ENCODE results near the gene ZRANB1.

Gene ZRANB1

DNA sequence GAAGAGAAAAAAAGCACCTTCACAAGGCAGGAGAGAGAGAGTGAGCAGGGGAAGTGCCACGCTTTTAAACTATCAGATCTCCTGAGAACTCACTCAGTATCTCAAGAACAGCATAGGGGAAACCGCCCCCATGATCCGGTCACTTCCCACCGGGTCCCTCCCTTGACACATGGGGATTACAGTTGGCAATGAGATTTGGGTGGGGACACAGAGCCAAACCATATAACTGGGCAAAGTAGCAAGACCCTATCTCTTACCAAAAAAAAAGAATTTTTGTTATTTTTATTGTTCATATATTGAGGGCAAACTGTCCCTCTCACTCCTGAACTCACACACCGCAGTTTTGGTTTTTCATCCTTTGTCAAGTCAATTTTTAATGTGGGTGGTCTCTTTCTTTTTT is 18.2 kb upstream of the ZRANB1 start:
- DNase-seq, result no peak

DNA sequence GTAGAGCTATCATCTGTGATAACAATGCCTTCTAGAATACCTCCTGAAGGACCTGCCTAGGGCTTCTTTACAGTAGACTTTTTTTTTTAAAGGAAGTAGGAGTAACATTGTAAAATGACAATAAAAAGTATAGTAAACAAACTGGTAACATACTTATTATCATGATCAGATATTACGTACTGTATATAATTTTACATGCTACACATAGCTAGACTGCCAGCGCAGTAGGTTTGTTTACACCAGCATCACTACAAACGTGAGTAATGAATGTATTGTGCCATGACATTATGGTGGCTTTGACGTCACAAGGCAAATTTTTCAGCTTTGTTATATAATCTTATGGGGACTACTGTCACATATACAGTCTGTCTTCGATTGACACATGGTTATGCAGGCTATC is 15.4 kb upstream of the ZRANB1 start:
- DNase-seq, result no peak

DNA sequence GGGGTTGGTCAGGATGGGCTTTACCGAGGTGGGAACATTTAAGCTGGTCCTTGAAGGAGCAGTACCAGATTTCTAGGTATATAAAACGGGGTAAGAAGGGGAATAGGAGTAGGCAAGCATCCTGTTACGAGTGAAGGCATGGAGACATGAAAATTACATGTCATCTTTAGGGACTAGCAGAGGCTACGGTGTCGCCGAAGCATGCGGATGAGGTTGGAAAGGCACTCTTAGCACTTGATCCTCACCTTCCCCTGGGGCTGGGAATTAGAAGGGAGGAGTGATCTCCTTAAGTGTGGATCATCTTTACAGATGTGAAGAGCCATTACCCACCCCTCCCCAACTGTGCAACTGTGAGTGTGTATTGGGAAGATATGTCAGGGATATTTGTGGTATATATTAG is 13.8 kb upstream of the ZRANB1 start:
- DNase-seq, result no peak

DNA sequence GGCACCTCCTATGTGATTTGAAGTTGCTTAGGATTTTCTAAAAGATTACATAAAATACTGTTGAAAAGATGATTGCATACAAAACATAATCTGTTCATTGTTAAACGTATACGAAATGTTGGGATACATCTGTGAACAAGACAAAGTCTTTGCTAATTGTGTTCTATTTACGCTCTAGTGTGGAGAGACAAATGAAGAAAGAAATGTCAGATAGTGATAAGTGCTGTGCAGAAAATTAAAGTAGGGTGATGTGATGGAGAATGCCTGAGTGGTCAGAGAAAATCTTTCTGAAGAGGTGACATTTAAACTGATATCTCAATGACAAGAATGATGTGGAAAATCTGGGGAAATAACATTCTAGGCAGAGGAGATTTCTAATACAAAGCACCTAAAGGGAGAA is 13.4 kb upstream of the ZRANB1 start:
- no peak for DNase-seq

DNA sequence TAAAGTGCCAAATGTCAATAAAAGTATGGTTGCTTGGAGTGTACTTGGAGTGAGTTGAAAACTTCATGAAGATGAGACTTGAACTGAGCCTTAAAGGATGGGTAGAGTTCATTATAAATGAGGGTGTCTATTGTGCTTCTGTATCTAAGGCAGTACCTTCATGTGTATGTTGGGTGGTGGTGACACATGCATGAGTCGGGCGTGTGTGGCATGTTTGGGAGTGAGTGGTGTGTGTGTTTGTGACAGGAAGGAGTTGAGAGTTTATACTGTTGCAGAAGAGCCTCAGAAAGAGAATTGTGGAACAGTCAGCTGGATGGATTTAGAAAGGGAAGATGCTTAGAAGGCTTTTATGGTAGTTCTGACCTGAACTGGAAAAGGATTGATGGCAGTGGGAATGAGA is 6.0 kb upstream of the ZRANB1 start:
- DNase-seq, result no peak

DNA sequence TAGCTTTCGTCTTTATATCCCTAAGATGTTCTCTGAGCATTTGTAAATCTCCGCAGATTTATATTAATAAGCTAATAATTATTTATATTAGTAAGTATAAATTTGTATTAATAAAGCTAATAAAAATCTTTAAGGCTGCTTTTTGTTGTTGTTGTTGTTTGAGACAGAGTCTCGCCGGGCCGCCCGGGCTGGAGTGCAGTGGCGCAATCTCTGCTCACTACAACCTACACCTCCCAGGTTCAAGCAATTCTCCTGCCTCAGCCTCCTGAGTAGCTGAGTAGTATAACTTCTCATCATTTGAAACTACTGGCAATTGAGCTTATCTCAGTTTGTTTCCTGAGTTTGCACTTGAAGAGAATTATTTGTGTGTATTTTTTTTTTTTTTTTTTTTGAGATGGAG is 5.1 kb upstream of the ZRANB1 start:
- no peak for DNase-seq

DNA sequence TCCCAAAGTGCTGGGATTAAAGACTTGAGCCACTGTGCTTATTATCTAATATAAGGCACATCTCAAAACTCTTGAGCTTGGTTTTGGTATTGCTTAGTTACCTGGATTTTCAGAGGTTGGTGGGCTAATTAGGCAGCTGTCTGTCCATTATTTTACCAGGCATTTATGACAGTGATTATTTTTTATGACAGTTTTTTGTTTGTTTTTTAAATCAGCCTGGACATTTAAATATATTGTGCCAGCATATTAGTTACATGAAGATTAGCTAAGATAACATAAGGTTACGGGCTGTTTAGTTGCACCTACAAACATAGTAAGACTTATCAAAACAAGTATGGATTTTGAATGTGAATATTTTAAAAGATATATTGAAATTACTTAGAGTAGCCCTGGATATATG is 2.6 kb upstream of the ZRANB1 start:
- DNase-seq, result no peak

DNA sequence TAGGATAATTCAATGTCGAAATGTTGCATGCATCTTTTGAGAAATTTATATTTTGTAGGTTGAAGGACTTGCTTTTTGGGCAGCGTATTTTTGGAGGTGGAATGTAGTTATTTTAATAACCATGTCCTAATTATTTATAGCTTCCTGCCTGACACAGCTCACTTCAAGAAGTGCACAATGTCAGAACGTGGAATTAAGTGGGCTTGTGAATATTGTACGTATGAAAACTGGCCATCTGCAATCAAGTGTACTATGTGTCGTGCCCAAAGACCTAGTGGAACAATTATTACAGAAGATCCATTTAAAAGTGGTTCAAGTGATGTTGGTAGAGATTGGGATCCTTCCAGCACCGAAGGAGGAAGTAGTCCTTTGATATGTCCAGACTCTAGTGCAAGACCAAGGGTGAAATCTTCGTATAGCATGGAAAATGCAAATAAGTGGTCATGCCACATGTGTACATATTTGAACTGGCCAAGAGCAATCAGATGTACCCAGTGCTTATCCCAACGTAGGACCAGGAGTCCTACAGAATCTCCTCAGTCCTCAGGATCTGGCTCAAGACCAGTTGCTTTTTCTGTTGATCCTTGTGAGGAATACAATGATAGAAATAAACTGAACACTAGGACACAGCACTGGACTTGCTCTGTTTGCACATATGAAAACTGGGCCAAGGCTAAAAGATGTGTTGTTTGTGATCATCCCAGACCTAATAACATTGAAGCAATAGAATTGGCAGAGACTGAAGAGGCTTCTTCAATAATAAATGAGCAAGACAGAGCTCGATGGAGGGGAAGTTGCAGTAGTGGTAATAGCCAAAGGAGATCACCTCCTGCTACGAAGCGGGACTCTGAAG is 620 bp downstream of the ZRANB1 start:
- no peak for DNase-seq

DNA sequence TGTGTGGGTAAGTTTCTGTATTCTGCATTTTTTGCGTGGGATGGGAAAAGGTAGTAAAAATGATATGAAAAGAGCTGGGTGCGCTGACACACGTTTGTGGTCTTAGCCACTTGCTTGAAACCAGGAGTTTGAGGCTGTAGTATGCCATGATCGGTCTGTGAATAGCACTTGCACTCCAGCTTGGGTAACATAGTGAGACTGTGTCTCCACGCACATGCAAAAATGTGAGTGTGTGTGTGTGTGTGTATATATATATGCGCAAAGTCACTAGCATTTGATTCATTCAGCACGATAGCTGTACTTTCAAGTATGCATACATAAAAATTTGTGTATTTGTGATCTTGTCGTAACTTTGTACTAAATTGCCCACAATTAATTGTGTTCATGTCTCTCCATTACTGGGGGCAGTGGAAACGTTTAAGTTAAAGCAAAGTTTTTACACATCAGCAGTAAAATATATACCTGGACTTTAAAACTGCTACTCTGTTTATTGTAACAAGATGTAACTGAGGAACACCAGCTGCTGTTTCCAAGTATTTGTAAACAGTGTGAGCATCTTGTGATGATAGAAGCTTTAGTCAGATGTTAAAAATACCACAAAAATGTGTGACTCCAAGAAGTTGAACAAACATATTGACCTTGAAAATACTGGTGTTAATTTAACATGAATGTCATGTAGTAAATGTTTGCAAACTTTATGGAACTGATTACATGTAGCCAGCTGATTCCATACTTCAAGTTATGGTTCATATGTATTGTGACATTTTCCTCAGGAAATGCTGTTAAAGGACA is 1.6 kb downstream of the ZRANB1 start:
- no peak for DNase-seq

DNA sequence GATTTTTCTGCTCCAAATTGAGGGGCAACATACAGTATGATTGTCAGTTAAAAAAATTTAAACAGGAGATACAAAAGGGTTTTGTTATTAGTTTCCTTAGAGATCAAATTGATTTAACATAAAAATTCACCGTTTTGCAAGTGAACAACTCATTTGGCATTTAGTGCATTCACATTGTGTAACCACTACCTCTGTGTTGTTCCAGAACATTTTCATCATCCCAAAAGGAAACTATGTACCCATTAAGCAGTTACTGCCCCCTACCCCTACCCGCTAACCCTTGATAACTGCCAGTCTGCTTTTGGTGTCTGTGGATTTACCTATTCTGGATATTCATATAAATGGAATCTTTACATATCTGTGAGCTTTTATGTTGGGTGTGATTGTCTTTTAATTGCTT is 3.1 kb downstream of the ZRANB1 start:
- DNase-seq, result no peak

DNA sequence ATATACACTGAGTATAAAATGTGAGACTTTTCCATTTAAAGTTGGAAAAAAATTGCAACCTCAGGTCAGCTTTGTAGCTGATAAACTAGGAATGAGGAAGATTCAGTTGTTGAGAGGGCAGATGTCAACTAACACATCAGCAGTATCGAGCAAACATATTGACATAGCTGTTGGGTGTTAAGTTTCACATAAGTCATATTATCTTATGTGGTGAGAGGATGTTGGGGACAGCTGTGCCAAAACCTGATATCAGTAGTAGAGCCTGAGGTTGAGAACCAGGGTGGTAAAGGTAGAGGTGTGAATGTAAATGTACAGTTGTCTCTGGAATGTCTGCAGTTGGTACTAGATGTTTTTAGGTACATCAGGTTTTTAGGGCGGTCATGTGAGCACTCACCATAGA is 5.0 kb downstream of the ZRANB1 start:
- DNase-seq, result no peak

DNA sequence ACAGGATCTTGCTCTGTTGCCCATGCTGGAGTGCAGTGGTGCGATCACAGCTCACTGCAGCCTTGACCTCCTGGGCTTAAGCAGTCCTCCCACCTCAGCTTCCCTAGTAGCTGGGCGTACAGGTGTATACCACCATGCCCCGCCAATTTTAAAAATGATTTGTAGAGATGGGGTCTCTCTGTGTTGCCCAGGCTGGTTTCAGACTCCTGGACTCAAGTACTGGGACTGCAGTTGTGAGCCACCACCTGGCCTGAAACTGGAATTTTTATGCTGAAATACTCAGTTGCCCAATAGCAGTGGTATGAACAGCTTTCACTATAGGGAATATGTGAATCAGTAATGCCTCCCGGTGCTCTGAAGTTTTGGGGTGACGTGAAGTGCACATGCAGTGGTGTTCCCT is 7.6 kb downstream of the ZRANB1 start:
- no peak for DNase-seq

DNA sequence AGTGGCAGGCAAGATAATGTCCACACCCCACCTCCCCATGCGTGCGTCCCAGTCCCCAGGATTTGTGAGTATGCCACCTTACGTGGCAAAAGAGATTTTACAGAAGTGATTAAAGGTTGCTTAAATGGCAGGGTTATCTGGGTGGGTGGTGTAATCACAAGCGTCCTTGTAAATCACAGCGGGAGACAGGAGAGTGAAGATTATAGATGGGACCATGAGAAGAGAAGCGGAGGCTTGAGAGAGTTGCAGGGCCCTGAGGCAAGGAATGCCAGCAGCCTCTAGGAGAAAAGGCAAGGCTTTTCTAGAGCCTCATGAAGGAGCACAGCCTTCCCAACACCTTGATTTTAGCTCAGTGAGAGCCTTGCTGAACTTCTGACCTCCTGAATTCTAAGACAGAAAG is 10.2 kb downstream of the ZRANB1 start:
- no peak for DNase-seq

DNA sequence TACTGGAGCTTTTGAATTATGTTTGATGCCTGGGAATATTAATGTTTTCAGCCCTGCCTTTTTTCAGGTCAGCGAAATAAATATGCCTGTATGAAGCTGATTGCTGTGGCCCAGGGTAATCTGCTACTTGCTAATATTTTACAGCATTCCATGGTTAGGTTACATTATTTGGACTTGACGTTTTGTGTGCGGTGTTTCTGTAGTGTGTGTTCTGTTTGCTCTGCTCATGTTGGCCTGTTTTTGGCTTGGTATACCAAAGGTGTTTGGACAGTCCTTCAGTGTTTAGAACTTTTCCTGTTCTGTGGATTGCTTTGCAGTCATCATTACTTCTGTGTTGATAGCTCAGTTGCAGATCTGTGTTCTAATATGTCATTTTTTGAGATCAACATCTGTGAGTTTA is 11.5 kb downstream of the ZRANB1 start:
- DNase-seq, result no peak

DNA sequence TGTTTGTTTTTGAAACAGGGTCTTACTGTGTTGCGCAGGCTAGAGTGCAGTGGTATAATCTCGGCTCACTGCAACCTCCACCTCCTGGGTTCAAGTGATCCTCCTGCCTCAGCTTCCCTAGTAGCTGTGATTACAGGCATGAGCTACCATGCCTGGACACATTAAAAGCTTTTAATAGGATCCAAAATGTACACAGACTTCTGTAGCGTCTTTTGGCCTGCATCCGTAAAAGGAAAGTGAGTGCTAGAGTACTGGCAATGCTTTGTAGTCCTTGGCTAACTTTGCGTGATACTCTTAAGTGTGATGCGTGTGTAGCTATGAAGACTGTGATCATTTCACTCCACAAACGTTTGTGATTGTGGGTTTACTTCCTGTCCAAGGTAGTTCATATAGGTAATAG is 13.3 kb downstream of the ZRANB1 start:
- no peak for DNase-seq

DNA sequence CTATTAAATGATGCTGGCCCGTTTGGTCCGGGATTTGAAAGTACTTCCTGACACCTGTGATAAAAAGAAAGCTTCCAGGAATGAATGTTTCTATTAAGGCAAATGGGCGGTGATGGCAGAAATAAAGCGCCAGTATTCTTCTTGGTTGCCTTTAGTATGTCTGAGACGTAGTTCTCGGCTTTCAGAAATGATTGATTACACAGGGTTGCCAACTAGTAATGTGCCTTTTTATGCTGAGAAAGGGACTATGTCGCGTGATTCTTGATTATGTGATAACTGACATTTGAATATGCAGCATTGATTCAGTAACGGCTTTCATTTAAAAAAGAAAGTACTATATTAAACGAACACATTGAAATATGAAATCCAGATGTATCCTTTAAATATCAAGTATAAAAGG is 13.9 kb downstream of the ZRANB1 start:
- no peak for DNase-seq

DNA sequence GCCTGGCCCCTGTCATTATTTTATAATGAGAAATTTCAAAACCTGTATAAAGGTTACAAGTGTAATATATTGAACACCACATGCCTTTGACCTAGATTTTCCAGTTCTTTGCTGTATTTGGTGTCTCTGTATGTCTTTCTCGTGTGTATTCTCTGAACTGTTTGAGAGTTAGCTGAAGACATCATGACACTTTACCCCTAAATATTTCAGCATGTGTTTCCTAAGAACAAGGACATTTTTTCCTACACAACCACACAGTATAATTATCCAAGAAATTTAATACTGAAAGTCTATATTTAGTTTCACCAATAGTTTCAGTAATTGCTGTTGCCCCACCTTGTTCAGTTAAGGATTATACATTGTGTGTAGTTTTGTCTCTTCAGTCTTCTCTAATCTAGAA is 14.8 kb downstream of the ZRANB1 start:
- no peak for DNase-seq

DNA sequence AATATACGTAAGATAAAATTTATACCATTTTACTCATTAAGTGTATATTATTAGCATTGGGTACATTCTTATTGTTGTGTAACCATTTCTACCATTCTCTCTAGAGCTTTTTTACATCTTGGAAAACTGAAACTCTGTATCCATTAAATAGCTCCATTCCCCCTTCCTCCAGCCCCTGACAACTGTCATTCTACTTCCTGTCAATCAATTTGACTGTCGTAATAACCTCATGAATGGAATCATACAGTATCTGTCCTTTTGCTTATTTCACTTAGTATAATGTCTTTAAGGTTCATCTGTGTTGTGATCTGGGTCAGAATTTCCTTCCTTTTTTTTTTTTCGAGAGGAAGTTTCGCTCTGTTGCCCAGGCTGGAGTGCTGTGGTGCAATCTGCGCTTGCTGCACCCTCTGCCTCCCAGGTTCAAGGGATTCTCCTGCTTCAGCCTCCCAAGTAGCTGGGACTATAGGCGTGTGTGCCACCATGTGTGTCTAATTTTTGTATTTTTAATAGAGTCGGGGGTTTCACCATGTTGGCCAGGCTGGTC is 15.6 kb downstream of the ZRANB1 start:
- no peak for DNase-seq

DNA sequence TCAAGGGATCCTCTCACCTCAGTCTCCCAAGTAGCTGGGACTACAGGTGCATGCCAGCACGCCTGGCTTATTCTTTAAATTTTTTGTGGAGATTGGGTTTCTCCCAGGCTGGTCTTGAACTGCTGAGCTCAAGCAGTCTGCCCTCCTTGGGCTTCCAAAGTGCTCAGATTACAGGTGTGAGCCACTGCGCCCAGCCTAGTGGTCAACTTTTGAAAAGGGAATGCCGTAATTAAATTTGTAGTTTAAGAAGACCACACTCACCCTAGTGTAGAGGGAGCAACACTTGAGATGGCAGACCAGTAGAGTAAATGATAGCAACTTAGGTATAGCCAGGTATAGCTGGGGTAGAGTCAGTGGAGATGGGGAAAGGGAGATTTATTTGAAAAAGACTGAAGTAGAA is 17.6 kb downstream of the ZRANB1 start:
- DNase-seq, result no peak

DNA sequence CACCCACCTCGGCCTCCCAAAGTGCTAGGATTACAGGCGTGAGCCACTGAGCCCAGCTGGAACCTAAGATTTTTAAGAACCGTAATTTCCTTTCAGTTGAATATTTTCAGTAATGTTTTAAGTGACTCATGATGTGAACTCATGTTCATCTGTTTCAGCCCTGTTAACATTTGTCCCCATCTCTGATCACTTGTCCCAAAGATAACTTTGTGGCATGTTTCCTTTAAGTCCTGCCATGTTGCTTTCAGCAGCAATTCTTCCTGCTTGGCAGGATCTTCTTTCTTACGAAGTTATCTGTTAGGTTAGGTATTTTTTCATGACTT is 19.3 kb downstream of the ZRANB1 start:
- no peak for DNase-seq

DNA sequence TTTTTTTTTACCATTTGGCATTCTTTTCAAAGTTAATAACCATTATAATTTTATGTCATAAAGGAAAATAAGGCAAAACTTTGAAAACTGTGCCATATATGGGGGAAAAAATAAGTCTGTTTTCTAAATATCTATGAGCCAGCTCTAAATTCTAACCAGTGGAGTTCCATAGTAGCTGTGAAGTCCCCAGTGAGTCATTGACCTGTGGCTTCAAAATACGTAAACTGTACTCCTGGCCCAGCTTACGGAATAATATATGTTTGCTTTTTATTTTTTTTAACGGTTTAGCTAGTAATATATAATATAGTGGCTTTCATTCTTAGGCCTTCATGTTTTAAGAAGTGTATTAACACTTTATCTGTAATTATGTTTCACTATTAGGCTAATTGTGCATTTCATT is 20.5 kb downstream of the ZRANB1 start:
- no peak for DNase-seq

DNA sequence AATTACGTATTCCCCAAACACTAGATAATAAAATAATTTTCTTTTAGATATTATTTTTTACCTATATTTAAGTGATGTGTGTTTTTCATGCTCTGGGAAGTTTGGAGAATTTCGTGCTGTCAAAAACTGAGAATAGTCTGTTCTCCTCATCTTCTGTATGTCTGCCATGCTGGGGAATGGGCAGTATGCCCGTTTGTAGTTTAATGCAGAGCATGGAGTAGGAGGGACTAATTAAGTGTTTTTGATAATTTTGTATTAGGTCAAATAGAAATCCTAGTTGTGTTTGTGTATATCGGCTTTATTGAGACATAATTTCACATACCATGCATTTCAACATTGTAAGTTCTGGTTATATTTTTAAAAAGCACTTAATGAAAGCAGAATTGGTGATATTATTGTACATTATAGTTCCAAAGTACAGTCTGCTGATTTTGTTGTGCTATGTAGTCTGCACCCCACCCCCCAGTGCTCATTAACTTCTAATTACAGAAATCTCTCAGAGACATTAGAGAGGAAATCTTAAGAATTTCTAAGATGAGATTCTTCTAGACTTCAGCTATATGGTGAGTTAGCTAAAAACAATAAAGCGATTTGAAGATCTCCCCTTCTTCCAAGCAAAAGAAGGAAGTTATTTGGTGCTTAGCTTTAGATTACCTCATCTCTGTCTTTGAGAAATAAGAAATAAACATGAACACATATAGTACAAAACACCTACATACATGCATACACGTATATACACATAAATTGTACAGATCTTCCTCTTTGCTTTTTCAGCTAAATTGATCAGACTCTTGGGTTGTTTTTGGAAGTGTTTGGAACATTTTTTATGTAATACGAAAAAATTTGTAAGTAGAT is 22.2 kb downstream of the ZRANB1 start:
- no peak for DNase-seq

DNA sequence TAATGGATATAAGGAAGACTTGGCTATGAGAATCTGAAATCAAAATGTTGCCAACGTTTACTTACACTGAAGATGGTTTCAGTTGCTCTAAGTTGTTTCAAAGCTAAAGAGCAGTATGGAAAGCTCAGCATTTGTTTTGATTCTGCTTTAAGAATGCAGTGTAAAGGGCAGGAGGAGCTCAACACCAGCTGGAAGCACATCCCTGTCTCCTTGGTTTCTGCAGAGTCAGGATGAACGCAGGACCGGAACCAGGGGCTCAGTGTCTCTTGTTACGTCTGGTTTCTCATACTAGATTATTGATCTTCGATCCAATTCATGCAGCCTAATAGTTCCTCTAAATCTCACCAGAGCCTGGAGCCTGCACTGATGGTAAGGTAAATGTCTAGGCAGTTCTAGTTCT is 24.1 kb downstream of the ZRANB1 start:
- DNase-seq, result no peak

DNA sequence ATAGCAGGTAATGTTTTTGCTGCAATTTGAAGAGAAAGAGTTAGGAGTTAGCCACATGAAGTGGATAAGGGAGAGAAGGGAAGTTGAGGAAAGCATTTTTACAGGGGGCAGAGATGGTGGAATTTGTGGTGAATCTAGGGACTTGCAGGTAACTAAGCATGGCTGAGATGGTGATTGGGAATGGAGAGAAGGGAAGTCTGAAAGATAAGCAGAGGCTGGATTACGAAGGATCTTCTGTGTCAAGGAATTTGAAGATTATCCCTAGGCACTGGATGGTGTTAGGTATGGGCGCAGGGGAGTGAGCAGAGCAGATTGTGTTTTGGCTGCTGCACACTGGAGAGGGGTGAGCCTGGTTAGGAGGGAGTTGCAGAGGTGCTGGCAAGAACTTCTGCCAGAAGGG is 25.3 kb downstream of the ZRANB1 start:
- DNase-seq, result no peak
